HT-29 (cell line): Measurements from ENCODE around the gene MCM3. TPM values are rescaled to one million over a fixed set of nuclear protein-coding genes. Genes with fewer than 3 reads are reported as not detected.

ENCODE experiments used
- DNase-seq: peaks from one replicate; pipeline ENCODE4 v3.0.0-alpha.2; 2015; ENCODE audit warnings: low spot score
- total RNA-seq: library from RNA; depleted of rRNA; stranded (reverse); fragments of >200 nt; shearing (Covaris generic); gene quantifications from 2 replicates; pipeline ENCODE4 v1.2.3, GENCODE V29; 2014; rRNA removed

MCM3 gene
- total RNA-seq = 163 and 170 TPM in 2 replicates

DNA sequence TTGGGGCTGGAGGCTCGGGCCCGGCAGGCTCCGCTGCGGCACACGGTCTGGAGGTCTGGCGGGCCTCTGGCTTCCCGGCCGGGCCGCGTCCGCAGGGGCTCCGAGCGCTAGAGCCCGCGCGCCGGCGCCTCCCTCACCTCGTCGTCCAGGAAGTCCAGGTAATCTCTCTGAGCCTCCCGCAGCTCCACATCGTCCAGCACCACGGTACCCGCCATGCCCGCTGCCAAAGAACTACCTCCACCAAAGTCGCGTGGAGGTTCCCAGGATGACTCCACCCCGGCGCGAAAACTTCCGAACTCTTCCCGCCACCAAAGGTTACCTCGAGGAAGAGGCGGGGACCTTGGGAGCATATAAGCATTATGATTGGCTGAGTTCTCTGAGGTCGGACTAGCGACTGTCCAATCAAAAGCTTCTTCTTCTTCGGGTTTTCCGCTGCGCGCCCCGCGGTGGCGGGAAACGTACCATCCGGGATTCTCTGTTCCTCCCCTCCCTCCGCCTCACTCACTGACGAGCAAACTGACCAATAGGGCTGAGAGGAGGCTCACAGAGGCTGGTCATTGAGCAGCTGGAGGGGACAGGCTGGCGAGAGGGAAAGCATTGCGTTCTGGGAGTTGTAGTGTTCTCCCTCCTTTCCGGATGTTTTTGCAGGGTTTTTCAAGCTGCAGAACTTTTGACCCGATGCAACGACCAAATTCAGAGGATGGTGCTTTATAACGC, at the start of gene MCM3:
Gene MCM3 (minus strand): TSS at position 283 of the 717 bp plus-strand sequence. CDS start 68 bp downstream, at position 215.
- peak; percentile 98 for DNase-seq

DNA sequence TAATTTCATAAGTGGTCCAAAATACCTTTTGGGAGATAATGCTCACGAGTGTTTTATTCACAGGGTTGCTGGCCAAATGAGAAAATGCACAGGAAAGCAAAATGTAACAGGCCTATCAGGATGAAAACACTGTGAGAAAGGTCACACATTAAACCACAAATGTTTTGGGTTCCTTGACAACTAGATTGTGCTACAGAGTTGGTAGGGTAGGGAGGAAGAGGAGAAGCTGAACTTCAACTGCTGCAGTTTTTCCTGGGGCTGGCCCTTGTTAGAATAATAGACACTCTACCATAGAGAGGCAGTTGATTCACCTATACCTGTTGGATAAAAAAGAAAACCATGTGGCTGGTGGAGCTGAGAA, 49.3 kb upstream of the MCM3 start:
- no peak for DNase-seq

DNA sequence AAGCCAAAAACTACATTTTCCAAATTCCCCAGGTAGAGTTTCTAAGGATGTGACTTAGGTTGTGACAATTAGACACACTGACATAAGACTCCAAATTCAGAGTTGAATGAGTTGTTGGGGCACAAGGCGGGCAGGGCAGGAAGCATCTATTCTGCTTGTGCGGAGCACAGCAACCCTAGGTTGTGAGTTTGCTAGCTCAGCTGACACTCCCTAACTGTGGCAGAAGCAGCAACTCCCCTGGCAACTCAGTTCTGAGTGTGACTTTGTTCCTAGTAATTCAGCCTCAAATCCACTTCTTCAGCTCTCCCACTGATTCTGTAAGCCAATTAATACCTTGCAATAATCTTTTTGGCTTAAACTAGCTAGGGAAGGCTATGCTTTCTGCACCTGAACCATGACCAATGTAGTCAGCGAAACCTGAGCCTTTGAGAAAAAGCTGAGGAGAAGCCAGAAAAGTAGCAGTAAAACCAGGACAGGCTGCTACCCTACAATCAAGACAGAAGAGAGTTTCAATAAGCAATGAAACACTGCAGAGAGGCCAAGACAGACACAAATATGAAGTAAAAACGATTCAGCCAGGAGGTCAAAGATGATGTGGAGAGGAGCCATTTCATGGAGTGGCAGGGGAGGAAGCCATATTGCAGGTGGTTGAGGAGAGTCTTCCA, 47.4 kb upstream of the MCM3 start:
- DNase-seq = no peak

DNA sequence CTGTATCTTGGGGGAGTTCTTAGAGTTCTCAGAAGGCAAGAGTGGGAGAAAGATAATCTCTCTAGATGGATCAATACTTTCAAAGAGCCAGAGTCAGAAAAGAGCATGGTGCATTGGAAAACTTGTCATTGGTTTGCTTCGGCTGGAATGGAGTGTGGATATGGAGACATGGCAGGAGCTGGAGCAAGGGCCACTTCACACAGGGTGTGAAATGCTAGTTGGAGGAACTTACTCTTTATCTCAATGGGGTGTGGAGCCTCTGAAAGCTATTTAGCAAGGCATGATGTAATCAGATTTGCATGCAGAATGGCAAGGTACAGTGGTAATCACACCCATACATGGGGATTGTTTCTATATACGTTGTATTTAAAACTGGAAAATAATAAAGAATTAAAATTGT, 45.9 kb upstream of the MCM3 start:
- no peak for DNase-seq

DNA sequence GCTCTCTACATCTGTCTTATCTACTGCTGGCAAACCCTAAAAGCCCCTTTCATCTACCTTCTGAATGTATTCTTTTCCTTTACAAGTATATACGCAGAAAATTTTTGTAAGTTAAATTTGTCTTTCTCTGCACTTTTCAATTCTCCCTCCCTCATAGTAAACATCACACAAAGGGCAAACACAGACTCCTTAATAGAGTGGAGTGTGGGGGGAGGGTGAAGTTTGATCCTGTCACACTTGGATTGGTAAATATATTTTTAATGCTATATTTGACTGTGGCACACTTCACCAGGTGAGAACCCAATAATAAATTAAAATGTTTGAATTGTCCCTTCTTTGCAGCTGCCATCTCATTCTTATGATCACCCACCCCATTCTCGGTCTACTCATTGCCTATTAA, 44.2 kb upstream of the MCM3 start:
- DNase-seq = no peak

DNA sequence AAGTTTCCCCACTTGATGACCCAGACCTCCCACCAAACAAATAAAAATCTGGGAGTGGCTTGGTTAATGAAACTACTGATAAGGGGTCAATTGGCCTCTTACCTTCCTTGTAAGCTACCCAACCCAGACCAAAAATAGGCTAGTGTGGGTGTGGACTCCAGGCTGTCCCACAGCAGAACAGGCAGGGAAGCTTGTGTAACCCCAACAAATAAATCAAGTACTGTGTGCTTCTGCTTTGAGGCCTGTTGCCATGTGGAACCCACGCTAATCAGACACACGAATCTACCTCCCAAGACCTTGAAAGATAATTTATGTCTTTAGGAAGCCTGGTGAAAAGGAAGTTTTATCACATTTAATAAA, 43.7 kb upstream of the MCM3 start:
- DNase-seq = no peak

DNA sequence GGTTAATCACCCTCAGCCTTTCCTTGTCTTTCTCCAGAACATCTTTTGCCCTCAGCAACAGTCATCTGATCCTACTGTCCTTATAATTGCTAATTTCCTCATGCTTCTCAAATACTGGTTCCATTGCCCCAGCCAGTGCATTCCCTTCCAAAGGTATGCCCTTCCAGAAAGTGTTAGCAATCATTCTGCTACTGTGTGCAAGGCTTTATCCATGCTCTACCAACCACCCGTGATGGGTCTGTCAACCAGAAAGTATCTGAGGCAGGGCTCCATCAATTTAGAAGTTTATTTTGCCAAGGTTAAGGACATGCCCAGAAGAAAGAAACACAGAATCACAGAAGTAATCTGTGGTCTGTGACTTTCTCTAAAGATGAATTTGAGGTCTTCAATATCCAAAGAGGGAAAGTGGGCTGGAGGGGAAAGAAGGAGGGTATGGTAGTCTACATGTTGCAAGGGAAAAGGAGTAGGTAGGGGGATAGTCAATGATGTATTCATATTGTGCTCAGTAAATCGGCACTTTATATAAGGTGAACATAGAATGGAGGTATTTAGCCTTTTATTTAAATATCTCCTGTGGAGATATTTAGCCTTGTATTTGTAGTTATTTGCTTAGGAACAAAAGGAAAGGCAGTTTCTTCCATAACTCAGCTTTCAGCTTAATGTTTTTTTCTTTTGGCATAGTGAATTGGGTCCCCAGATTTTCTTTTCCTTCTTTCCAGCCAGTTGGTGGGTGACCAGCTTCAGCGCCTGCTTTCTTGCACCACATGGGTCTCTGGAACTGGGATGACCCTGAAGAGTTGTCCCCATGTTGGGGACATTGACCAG, 42.2 kb upstream of the MCM3 start:
- no peak for DNase-seq

DNA sequence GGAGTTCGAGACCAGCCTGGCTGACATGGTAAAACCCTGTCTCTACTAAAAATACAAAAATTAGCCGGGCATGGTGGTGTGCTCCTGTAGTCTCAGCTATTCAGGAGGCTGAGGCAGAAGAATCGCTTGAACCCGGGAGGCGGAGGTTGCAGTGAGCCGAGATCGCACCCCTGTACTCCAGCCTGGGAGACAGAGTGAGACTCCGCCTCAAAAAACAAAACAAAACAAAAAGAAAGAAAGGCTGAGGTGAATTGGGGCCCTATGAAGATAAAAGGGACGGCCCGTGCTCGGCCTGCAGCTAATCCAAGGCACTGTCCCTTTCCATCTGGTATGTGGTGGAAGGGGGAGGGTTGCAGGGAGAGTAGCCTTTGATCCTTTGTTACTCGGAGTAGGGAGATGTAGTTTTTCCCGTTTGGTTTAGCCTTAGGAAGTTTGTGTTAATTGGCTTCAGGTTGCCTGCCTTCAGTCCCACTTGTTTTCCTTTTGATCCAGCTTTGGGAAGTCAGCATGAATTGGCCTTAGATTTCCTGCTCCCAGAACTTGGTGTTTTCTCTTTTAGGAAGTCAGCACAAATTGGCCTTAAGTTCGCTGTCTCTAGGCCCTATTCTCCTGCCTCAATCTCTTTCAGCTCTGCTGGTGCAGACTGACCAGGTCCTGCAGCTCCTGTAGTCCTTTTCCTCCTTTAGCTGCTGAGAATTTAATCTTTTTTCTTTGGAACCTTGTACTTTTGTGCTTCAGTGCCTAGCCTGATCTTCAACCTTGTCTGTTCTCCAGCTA, 41.3 kb upstream of the MCM3 start:
- no peak for DNase-seq

DNA sequence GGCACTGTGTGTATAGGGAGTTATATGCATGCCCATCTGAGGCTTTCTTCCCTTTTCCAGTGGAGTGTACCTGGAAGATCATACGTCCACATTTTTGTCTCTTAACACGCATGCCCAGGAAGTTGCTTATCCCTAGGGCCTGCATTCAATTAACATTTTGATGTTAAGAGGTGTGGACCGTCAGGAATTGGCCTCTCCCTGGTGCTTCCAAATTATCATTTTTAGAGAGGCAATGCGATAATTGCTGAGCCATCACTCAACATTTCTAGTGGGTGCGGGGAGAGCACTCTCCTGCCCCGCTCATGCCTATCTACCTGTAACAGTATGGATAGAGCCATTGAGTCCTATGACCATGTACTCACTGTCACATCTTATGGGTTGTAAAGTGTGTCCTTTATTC, 39.6 kb upstream of the MCM3 start:
- no peak for DNase-seq

DNA sequence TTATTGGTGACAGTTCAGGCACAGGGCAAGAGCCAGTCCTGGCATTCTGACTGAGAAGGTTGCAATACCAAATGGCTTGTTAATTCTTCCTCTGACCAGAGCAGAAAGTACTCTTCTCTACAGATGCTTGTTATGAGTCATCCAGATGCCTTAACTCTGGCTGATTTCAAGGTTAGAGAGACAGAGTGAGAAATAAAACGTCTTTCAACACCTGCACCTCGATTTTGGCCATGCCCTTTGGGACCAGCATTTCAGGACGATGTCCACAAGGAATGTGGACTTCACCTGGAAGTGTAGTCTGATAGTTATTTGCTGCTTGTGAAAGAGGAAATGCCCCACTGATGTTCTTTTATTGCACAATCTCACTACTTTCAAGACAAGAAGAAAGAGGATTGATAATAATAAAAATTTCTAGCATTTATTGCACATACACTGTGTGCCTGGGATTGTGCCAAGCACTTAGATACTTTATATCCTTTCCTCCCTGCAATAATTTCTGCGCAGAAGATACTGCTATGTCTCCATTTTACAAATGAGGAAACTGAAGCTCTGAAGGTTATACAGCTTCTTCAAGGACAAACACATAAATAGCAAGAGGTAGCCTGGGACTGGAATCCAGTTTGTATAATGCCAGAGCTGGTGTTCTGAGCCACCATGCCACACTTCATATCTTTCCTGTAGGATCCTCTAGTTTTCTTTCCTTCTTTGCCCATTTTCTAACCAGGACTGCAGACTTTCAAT, 33.5 kb upstream of the MCM3 start:
- DNase-seq = no peak

DNA sequence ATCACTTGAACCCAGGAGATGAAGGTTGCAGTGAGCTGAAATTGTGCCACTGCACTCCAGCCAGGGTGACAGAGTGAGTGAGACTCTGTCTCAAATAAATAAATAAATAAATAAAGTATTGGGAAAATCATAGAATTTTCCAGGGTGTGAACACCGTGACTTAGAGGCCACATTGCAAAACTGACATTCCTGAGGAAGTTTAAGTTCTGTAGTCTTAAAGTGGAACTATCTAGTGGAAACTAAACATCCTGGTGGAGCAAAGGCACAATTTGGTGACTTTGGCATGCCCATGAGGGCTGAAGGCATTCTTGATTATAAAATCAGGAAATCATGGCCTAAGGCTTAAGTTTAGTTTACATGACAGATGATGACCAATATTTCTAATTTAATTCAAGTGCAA, 32.7 kb upstream of the MCM3 start:
- no peak for DNase-seq

DNA sequence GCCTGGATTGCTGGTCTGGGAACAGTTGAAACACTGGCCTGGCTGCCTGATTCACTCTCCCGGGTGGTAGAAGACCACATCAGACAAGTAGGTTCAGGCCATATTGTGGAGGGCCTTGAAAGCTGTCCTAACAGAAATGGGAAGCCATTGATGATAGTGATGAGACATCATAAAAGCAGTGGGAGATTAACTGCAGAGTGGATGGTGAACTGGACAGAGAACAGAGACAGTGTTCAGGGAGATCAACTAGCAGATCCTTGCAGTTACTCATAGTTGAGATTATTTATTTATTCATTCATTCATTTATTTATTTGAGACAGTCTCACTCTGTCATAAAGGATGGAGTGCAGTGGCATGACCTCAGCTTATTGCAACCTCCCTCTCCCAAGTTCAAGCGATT, 30.2 kb upstream of the MCM3 start:
- no peak for DNase-seq

DNA sequence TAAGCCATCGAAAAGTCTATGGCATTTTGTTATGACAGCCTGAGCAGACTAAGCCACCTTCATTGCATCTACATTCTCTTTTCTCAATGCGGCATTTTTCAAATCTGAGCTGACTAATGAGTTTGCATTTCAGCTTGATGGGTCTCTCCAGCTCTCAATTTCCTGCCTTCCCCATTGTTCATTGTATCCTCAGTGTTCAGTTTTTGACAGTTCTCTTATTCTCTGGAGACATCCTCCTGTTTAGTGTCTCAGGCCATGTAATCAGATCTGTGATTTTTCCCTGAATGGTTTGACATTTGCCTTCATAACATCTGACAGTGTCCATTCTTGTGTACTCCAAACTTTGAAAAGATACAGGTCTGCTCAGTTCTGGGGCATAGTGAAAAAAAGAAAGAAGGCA, 27.9 kb upstream of the MCM3 start:
- no peak for DNase-seq

DNA sequence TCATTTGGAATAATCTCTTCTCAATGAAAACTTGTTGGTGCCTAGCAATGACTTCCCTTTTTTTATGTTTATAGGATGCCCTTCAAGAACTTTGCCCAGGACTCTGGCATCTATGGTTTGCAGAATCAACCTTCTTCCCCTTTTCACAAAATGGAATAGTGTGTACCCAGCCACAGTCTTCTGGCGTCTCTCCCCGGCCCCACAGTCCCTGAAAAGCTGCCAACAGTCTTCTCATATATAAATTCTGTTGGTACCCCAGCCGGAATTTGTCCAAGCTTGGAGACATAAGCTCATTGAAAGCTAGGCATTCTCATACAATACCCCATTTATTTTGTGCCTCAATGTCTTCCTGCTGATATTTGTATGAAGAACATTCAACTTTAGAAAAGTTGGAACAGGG, 26.4 kb upstream of the MCM3 start:
- no peak for DNase-seq

DNA sequence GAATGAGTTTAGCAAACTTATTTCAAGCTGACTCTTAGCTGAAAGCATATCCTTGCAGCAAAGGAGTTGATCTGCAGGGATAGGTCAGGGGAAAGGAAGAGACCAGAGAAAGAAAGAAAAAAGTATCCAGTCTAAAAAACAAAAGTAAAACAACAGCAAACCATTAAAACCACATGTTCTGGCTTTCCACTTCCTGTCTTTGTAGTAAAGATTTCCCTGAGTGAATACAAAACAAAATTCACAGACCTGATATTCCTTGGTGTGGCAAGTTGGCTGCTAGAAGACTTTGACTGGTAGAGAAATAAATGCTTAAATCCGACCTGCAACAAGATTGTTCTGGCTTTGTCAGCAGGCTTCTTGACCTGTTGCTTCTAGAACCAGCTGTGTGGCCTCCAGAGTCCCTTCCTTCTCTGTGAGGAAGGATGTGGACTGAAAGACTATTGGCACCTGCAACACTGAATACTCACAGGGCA, 23.4 kb upstream of the MCM3 start:
- no peak for DNase-seq

DNA sequence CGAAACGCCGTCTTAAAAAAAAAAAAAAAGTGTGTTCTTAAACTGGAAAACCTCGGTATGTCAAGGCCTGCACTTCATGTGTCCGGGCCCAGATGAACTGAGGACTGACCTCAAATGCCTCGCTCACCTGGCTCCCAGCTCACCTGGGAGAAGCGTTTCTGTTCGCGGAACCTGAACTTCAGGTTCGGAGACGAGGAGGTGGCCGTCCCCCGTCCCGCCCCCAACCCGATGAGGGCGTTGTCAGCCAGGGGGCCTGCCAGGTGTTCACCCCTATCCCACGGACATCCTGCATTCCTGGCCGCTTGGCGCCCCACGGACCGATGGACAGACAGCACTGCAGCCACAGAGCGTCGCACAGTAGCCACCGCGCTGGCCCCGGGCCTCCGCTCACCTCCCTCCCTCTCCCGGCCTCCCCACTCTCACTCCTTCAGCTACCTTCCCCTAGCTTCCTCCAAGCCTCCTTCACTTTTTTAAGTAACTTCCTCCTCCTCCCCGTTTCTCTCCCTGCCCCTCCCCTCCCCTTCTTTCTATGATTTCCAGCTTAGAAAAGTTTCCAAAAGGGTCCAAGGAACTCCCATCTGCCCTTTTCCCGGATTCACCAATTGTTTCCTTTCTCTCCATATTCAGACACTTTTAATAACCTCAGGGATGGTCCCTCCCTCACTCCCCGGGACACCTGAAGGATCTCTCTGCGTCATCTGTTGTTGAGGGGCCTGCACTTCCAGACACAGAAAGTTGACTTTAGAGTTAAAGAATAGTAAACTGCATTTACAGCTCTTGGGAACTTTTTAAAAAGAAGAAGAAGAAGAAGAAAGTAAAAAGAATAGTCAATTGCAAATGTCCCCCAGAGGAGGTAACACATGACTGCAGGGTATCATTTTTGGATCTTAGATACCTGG, 22.7 kb upstream of the MCM3 start:
- DNase-seq = no peak

DNA sequence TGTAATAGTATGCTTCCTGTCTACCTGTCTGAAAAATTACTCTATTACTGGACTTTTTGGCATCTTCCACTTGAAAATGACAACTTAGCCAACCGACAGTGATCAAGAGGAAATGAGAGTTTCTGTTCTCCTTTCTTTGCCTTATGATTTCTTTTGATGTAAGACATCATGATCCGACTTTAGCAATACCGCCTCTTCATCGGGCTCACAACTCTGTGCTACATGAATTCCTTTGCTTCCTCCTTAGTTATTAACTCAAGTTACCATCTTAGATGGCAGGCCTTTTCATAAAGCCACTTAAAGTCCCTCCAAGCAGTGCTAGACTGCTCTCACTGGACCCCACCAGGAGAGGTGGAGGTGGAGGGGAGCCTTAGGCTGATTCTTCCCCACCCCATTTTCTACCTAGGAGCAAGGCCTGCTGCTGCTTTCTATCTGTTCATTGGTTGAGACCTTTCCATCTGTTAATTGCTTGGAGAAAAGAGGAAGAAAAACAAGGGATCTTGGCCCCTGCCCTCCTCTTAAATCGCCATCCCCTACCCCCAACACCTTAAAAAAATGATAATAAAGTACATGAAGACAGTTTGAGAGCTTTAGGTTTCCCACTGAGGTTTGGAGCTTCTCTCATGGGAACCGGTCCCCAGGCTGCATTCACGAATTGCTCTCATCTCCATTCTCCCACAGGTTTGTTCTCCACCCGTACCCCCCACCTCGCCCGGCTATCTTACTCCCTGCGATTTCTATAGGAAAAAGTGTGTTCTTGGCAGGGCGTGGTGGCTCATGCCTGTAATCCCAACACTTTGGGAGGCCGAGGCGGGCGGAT, 21.6 kb upstream of the MCM3 start:
- DNase-seq = no peak

DNA sequence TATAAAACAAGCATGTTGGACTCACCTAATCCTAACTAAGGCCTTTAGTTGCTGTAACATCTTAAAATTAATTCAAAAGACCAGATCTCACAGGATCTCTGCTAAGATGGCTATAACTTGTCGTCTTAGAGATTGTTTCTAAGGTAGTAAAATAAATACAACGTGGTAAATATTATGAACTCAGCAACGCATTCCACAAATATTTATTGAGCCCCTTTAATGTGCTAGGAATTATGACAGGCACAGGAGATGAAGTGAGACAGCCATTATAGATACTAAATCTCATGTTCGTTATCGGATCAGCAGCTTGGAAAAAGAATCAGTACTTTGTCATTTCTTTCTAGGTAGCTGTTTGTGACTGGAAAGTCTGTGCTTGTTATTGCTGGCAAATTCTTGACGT, 20.9 kb upstream of the MCM3 start:
- DNase-seq = no peak

DNA sequence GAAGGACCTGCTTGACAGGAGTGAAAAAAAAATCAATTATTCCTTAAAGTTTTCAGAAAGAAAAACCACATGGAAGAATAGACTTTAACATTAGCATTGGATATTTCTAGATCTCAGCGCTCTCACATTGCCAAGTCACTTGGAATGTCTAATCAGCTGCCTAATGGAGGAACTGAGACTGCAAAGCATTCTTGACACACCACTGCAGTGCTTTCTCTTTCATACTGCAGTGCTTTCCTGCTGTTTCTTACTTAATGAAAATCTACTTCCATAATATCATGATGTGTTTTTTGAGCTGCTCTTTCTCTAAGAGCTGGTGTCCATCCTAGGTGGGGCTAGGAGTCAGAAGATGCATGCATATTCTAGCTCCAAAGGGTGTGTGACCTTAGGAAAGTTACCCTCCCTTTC, 20.4 kb upstream of the MCM3 start:
- DNase-seq = no peak
